ENCODE measurements around the gene RALGPS1.

RALGPS1 gene

DNA sequence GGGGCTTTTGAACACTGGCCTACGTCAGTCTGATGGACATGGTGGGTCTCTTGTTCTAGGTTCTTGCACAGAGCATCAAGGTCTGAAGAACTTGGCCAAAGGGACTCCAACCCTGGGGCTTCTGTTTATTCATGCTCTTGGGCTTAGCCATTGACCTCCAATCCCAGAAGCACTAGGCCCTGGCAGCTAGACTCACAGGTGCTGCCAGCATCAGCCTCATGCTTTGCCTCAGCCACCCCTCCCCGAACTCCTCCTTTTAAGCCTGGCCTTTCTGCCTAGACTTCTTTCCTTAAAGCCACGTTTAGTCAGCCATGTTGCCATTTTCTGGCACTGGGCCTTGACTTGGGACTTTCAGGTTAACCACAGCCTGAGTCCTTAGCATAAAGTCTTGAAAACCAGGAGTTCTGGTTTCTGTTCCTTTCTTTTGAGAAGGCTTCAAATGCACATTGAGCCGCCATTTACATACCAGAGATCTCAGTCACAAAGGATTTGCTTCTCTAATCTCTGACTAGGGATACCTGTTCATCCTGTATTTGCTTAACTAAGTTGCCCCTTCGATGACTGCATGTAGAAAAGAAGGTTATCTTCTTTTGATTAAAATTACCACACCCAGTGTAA lies 153.1 kb downstream of the RALGPS1 start:
- TF ChIP-seq, protein P1, sequence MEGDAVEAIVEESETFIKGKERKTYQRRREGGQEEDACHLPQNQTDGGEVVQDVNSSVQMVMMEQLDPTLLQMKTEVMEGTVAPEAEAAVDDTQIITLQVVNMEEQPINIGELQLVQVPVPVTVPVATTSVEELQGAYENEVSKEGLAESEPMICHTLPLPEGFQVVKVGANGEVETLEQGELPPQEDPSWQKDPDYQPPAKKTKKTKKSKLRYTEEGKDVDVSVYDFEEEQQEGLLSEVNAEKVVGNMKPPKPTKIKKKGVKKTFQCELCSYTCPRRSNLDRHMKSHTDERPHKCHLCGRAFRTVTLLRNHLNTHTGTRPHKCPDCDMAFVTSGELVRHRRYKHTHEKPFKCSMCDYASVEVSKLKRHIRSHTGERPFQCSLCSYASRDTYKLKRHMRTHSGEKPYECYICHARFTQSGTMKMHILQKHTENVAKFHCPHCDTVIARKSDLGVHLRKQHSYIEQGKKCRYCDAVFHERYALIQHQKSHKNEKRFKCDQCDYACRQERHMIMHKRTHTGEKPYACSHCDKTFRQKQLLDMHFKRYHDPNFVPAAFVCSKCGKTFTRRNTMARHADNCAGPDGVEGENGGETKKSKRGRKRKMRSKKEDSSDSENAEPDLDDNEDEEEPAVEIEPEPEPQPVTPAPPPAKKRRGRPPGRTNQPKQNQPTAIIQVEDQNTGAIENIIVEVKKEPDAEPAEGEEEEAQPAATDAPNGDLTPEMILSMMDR (IDR thresholded peaks at IDR 0.05; ENCODE audit: low read depth, low read length): no peak
- TF ChIP-seq POLR2A (IDR thresholded peaks at IDR 0.05; ENCODE audit: extremely low read depth, insufficient read length) (no peak), MYC (IDR thresholded peaks at IDR 0.05; ENCODE audit: low read depth, low read length) (no peak), MAX (IDR thresholded peaks at IDR 0.05; ENCODE audit: low read depth, low read length) (no peak)
- no peak for DNase-seq (ENCODE audit: low read depth)
- H3K4me3 ChIP-seq (ENCODE audit: low read depth, low read length): no peak overlapping the region

- no peak for DNase-seq (ENCODE audit: low read depth)
- H3K4me3 ChIP-seq (ENCODE audit: low read depth, low read length): no peak overlapping the region
- TF ChIP-seq, protein P1 (IDR thresholded peaks at IDR 0.05; ENCODE audit: low read depth, low read length): no peak
- TF ChIP-seq MYC (IDR thresholded peaks at IDR 0.05; ENCODE audit: low read depth, low read length) (no peak), POLR2A (IDR thresholded peaks at IDR 0.05; ENCODE audit: extremely low read depth, insufficient read length) (no peak), MAX (IDR thresholded peaks at IDR 0.05; ENCODE audit: low read depth, low read length) (no peak)
These were observed 160.3 kb downstream of the RALGPS1 start for GRCh38 chr9:127074561-127075548.

- TF ChIP-seq POLR2A (IDR thresholded peaks at IDR 0.05; ENCODE audit: extremely low read depth, insufficient read length) (no peak), MYC (IDR thresholded peaks at IDR 0.05; ENCODE audit: low read depth, low read length) (no peak), MAX (IDR thresholded peaks at IDR 0.05; ENCODE audit: low read depth, low read length) (no peak)
- TF ChIP-seq, protein P1 (IDR thresholded peaks at IDR 0.05; ENCODE audit: low read depth, low read length): no peak
- DNase-seq (ENCODE audit: low read depth): no peak
- H3K4me3 ChIP-seq (ENCODE audit: low read depth, low read length): no peak overlapping the region
These were observed 161.2 kb downstream of the RALGPS1 start for GRCh38 chr9:127075624-127076372.

DNA sequence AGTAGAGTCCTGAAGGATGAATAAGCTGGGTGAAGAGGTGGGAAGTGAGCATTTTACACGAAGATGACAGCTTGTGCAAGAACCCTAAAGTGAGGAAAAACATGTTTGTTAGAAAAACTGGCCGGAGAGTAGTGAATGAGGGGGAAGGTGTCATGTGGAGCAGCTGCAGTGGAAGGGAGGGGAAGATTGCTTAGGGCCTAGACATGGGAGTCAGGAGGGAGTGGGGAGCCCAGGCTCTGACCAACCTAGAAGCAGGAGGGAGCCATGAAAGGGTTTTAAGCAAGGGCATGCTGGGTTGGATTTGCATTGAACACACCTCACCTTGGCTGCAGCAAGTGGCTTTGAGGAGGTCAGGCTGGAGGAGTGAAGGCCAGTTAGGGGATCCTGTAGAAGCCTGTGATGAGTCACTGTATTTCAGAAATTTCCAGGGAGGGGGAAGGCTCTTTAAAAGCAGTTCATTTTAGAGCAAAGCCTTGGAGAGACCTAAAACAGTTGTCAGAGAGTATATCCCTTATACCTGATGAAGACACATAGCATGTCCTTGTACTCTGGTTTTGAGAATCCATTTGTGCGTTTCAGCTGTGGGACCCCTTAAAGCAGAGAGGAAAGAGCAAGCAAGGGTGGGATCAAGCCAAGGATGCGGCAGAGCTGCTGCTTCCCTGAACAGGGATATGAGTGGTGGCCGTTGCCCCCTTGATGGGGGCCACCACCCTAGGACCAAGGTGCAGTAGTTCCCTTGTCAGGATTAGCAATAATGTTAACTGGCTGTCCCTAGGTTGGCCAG lies 162.5 kb downstream of the RALGPS1 start:
- no peak for DNase-seq (ENCODE audit: low read depth)
- no peak overlapping the region for H3K4me3 ChIP-seq (ENCODE audit: low read depth, low read length)
- TF ChIP-seq MYC (IDR thresholded peaks at IDR 0.05; ENCODE audit: low read depth, low read length): no peak
- no peak for TF ChIP-seq POLR2A (IDR thresholded peaks at IDR 0.05; ENCODE audit: extremely low read depth, insufficient read length)
- TF ChIP-seq, protein P1 (IDR thresholded peaks at IDR 0.05; ENCODE audit: low read depth, low read length): no peak
- TF ChIP-seq MAX (IDR thresholded peaks at IDR 0.05; ENCODE audit: low read depth, low read length): no peak

- no peak overlapping the region for H3K4me3 ChIP-seq (ENCODE audit: low read depth, low read length)
- DNase-seq (ENCODE audit: low read depth): no peak
- TF ChIP-seq, protein P1 (IDR thresholded peaks at IDR 0.05; ENCODE audit: low read depth, low read length): no peak
- no peak for TF ChIP-seq POLR2A (IDR thresholded peaks at IDR 0.05; ENCODE audit: extremely low read depth, insufficient read length)
- TF ChIP-seq MAX (IDR thresholded peaks at IDR 0.05; ENCODE audit: low read depth, low read length): no peak
- no peak for TF ChIP-seq MYC (IDR thresholded peaks at IDR 0.05; ENCODE audit: low read depth, low read length)
These were observed 163.0 kb downstream of the RALGPS1 start for GRCh38 chr9:127077644-127077946.
